ENCODE data around the gene MAPT.
"Not testable (repeated sequence)": the region's sequence is repeated elsewhere in the genome, so short reads cannot be mapped to it uniquely, and the experiment has no call there.

The MAPT gene

DNA sequence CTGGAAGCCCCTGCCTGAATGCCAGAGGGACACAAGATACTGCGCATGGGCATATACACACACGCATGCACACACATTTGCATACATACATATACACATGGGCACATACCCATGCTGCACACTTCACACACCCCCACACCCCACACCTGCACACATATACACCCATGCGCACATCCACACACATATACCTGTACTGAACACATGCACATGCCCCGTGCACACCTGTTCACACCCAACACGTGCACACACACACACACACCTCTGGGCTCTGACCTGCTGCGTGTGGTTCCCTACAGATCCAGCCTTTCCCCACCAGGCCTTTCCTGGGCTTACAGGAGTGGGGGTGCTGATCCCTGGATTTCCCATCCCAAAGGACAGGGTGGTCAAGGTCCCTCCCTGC lies 43.3 kb upstream of the MAPT start:
- DNase-seq (ENCODE audit: low read depth in 1 of 2, low spot score in 1 of 2): no peak
- in situ Hi-C loops (cut with HindIII; ENCODE audit: low pct_unique_long_range_greater_than_20kb, low sequenced_read_pairs): no loop called here
- no peak for TF ChIP-seq JUND (IDR thresholded peaks at IDR 0.05; ENCODE audit: low read depth)

DNA sequence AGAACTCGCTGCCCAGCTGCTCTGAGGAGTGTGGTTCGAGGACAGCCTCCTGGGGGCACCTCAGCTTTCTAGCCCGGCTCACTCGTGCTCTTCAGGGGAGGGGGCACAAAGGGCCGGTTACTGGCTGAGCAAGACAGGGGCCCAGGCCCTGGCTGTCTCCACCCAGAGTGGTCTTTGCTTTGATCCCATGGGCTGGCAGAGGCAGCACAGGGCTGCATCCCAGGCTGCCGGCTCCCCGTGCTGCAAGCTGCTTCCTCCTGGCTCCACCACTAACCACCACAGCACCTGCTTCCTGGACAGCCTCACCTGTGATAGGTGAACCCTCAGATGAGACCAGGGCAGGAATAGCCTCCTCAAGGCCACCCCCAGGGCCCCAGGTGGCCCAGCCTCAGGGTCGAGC lies 42.9 kb upstream of the MAPT start:
- no peak for DNase-seq (ENCODE audit: low read depth in 1 of 2, low spot score in 1 of 2)
- no peak for TF ChIP-seq JUND (IDR thresholded peaks at IDR 0.05; ENCODE audit: low read depth)
- in situ Hi-C loops (cut with HindIII; ENCODE audit: low pct_unique_long_range_greater_than_20kb, low sequenced_read_pairs): no loop called here

DNA sequence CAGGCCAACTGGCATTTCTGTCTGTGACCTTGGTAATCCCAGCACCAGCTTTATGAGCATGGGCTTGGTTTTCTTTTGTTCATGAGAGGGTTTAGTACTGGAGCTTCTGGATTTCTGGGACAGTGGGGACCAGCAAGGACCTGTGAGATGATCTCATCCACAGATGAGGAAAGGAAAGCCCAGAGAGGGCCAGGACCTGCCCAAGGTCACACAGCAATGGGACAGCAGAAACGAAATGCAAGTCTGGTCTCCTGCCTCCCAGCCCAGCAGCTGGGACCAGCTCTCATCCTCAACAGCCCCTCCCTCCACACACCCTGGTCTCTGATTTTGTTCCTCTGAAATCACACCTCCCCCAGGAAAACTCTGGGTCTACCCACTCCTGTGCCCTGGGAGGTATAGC lies 42.5 kb upstream of the MAPT start:
- in situ Hi-C loops (cut with HindIII; ENCODE audit: low pct_unique_long_range_greater_than_20kb, low sequenced_read_pairs): no loop called here
- no peak for DNase-seq (ENCODE audit: low read depth in 1 of 2, low spot score in 1 of 2)
- TF ChIP-seq JUND (IDR thresholded peaks at IDR 0.05; ENCODE audit: low read depth): no peak

DNA sequence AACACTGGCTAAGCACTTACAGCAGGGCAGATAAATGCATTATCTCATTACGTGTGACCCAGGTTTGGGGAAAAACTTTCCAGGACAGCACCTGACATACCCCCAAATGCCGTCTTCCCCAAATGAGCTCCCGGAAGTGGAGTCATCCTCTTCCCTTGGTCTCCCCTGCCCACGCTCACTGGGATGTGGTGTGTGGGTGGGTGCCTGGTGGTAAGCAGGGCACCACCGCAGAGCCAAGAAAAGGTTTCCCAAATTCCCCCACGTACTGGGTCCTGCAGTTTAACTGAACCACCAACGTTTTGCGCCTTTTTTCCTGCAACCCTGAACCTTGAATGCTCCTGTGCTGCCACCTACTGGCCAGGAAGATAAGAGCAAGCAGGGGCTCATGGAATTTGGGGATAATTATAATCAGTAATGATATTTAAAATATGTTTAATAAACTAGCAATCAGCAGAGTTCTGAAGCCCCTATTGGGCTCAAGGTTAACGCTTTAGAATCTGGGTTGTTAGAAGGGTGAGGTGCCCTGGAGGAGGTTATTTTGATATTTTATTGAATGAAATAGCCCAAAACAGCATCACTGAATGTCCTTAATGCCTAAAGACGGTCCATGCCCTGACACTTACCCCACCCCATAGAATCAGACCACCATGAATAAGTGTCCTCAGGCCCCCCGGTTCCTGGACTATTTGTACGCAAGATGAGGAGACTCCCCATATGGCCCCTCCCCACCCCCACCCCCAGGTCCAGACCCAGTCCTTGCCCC lies 41.6 kb upstream of the MAPT start:
- in situ Hi-C loops (cut with HindIII; ENCODE audit: low pct_unique_long_range_greater_than_20kb, low sequenced_read_pairs): no loop called here
- TF ChIP-seq JUND (IDR thresholded peaks at IDR 0.05; ENCODE audit: low read depth): no peak
- DNase-seq (ENCODE audit: low read depth in 1 of 2, low spot score in 1 of 2): peak in 1 of 2 experiments; percentile 78

DNA sequence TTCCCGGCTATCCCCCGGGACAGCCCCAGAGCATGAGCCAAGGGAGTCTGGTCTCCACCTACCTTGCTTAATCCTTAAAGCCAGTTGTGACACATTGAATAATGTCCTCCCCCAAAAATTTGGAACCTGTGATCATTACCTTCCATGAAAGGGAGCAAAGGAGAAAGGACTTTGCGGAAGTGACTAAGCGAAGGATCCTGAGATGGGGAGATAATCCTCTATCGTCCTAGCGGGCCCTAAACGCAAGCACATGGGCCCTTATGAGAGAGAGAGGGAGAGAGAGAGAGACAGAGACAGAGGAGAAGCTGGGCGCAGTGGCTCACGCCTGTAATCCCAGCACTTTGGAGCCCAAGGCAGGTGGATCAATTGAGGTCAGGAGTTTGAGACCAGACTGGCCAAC lies 40.1 kb upstream of the MAPT start:
- in situ Hi-C loops (cut with HindIII; ENCODE audit: low pct_unique_long_range_greater_than_20kb, low sequenced_read_pairs): no loop called here
- DNase-seq (ENCODE audit: low read depth in 1 of 2, low spot score in 1 of 2): no peak
- TF ChIP-seq JUND (IDR thresholded peaks at IDR 0.05; ENCODE audit: low read depth): no peak

DNA sequence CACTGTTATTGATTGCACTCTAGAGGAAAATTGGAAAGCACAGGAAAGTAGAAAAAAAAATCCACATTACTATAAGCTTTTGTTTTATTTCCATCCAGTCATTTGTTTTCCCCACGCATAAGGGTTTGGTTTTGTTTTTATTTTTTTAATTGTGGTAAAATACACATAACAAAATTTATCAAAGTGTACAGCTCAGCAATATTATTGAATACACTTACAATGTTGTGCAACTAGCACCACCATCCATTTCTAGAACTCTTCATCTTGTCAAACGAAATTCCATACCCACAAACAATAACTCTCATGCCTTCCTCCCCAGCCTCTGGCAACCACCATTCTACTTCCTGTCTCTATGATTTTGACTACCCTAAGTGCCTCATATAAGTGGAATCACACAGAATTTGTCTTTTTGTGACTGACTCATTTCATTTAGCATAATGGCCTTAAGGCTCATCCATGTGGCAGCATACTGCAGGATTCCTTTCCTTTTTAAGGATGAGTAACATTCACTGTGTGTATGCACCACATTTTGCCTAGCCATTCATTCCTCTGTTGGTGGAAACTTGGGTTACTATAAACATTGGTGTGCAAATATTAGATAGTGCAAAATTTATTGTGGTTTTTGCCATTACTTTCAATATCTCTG lies 38.5 kb upstream of the MAPT start:
- in situ Hi-C loops (cut with HindIII; ENCODE audit: low pct_unique_long_range_greater_than_20kb, low sequenced_read_pairs): no loop called here
- TF ChIP-seq JUND (IDR thresholded peaks at IDR 0.05; ENCODE audit: low read depth): no peak
- no peak for DNase-seq (ENCODE audit: low read depth in 1 of 2, low spot score in 1 of 2)

DNA sequence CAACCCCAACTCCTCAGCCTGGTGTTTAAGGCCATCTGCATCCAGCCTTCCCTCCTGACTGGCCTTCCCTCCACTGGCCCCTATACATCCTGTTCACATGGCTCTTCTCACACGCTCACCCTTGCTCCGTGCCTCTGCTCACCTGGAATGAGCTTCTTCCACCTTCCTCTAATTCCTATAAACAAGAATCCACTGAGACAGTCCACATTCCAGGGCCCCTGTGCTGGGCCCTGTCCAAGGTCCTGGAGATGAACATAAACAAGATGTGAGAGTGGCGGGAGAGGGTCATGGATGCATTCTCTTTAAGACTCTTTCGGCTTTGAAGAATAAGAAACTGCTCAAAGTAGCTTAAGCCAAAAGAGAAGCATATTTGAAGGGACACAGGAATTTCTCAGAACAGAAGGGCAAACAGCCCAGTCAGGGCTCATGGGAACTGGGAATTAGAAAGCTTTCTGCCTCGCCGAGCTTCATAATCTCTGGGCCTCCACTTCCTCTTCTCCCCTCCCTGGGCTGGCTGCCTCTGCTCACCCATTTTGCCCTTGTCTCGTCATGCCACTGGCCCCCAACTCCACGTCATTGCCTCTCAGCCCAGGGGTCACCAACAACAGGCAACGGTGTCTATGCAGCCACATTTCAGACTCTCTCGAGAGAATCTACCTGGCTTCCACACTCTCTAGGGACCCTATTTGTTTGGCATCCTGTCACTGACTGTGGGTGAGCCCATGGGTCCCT lies 36.2 kb upstream of the MAPT start:
- in situ Hi-C loops (cut with HindIII; ENCODE audit: low pct_unique_long_range_greater_than_20kb, low sequenced_read_pairs): no loop called here
- DNase-seq (ENCODE audit: low read depth in 1 of 2, low spot score in 1 of 2): peak in 1 of 2 experiments; percentile 86
- TF ChIP-seq JUND (IDR thresholded peaks at IDR 0.05; ENCODE audit: low read depth): no peak

DNA sequence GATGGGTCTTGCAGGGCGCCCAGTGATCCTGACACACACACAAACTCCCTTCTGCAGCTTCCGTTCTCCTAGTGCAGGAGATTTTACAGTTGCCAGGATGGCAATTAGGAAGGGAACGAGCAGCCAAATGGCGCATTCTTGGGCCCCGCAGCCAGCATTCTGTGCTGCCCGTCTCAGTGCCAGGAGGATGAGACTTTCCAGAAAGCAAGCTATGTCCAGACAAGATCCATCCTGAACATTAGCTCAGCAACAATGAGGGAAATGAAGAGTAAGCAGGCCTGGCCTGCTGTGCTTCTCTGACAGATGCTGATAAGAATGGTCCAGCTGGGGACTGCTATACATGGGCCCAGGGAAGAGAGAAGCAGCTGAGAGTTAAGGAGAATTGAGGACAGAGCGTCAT lies 33.2 kb upstream of the MAPT start:
- DNase-seq (ENCODE audit: low read depth in 1 of 2, low spot score in 1 of 2): no peak
- TF ChIP-seq JUND (IDR thresholded peaks at IDR 0.05; ENCODE audit: low read depth): no peak
- in situ Hi-C loops (cut with HindIII; ENCODE audit: low pct_unique_long_range_greater_than_20kb, low sequenced_read_pairs): no loop called here

DNA sequence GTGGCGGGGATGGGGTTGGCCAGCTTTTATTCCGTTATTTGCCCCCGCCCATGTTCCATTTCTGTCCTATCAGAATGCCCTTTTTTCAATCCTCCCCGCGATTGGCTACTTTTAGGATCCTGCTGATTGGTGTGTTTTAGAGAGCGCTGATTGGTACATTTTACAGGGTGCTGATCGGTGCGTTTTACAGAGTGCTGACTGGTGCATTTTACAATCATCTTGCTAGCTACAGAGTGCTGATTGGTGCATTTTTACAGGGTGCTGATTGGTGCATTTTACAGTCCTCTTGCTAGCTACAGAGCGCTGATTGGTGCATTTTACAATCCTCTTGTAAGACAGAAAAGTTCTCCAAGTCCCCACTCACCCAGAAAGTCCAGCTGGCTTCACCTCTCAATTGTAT lies 32.2 kb upstream of the MAPT start:
- DNase-seq (ENCODE audit: low read depth in 1 of 2, low spot score in 1 of 2); in situ Hi-C loops (cut with HindIII; ENCODE audit: low pct_unique_long_range_greater_than_20kb, low sequenced_read_pairs): not testable (repeated sequence)

DNA sequence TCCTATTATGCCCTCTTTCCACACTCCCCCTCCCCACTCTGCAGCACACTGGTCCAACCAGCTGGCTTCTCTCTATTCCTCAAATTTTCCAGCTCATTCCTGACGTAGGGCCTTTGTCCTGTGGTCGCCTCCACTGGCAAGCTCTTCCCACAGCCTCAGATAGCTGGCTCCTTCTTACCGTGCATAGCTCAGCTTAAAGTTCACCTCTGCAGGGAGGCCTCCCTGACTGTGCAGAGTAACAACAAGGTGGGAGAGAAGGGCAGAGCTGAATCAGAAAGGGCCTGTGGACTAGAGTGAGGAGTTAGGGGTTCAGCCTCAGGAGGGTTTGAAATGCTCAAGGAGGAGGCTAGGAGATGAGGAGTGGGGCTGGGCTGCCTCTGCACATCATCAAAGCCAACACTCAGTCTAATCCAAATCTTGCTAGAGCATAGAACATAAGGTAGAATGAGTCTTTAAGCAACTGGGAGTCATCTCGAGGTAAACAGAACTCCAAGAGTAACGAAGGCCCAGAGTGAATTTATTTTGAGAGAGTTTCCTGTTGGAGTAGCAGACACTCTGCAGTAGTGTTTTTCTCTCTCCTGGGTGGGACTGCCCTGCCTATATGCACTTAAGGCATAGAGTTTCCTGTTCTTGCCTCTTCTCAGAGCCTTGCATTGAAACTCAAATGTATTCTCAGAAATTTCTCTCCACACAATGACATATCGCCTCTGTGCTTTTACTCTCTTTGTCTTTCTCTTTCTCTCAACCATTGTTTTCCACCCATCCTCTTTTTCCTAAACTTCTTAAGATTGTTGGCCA lies 30.3 kb upstream of the MAPT start:
- no peak for DNase-seq (ENCODE audit: low read depth in 1 of 2, low spot score in 1 of 2)
- no peak for TF ChIP-seq JUND (IDR thresholded peaks at IDR 0.05; ENCODE audit: low read depth)
- in situ Hi-C loops (cut with HindIII; ENCODE audit: low pct_unique_long_range_greater_than_20kb, low sequenced_read_pairs): no loop called here

DNA sequence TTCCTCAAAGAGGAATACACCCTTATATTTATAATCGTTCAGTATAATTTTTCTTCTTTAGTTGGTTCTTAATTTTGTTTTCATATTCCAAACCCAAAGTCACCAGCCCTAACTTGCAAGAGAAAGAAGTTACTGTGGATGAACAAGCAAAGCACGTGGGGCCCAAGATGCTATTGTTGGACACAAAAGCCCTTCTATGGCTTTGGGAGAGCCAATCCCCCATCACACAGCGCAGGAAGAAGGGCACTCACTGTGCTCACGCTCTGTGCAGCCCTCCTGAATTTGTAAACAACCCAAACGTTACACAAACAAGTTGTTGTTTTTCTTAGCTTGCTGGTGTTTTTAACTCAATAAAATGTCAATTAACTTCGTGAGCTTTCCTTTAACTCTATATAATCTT lies 27.2 kb upstream of the MAPT start:
- in situ Hi-C loops (cut with HindIII; ENCODE audit: low pct_unique_long_range_greater_than_20kb, low sequenced_read_pairs): no loop called here
- no peak for DNase-seq (ENCODE audit: low read depth in 1 of 2, low spot score in 1 of 2)
- no peak for TF ChIP-seq JUND (IDR thresholded peaks at IDR 0.05; ENCODE audit: low read depth)

DNA sequence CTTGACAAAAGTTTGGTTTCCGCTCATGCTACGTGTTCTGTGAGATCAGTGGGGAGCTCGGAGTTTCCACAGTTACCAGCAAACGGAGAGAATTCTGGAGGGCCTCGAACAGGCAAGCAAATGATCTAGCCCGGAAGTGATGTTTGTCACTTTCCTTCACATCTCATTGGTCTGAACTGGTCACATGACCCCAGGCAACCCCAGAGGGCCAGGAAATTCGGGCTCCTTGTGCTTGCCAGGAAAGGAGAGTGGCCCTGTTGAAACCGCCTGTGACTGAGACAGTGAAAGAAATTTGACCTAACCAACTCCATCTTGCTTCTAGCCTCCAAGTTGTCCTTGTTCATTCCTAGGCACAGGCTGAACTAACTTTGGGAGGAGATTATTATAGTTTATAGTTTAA lies 26.7 kb upstream of the MAPT start:
- DNase-seq (ENCODE audit: low read depth in 1 of 2, low spot score in 1 of 2): no peak
- in situ Hi-C loops (cut with HindIII; ENCODE audit: low pct_unique_long_range_greater_than_20kb, low sequenced_read_pairs): no loop called here
- TF ChIP-seq JUND (IDR thresholded peaks at IDR 0.05; ENCODE audit: low read depth): no peak
